Mucosa of descending colon (tissue), 3 donors: Measurements from ENCODE around the gene CEP192. TPM values are rescaled to one million over a fixed set of nuclear protein-coding genes. Genes with fewer than 3 reads are reported as not detected.

Experiments used
- ATAC-seq: fragments of 200-7000 bp; cut with Tn5 transposase; one replicate; pipeline ENCODE4 v1.9.1; 2020; ENCODE audit warnings: mild to moderate bottlenecking, moderate library complexity
- DNase-seq, 3 donors: peaks; one replicate each; pipeline ENCODE4 v3.0.0-alpha.2; 2020
- H3K36me3 ChIP-seq: fragments of 200-600 bp; one replicate; pipeline ENCODE4 v1.8.0; 2021; ENCODE audit warnings: low read depth, mild to moderate bottlenecking
- H3K4me1 ChIP-seq: fragments of 200-600 bp; one replicate; pipeline ENCODE4 v1.8.0; 2021; ENCODE audit warnings: low read depth, mild to moderate bottlenecking
- H3K4me3 ChIP-seq: fragments of 200-600 bp; one replicate; pipeline ENCODE4 v1.8.0; 2021; ENCODE audit warnings: mild to moderate bottlenecking
- H3K9me3 ChIP-seq: fragments of 200-600 bp; one replicate; pipeline ENCODE4 v1.8.0; 2021; ENCODE audit warnings: mild to moderate bottlenecking
- intact Hi-C, 2 donors: fragments of 100-400 bp; cut with DNase I in 1 of 2; cut with micrococcal nuclease in 1 of 2; formaldehyde crosslinking; loops; one replicate each; pipeline versions ENCODE4 v1.11.0 to v1.11.1; 2022; cut with DNase I, micrococcal nuclease
- total RNA-seq, 3 donors: library from RNA; stranded (reverse); fragmentation: NEBNext Ultra II Directional in 2 of 3; extraction: Animal tissue kit (Norgen Biotek cat#: 25700) in 2 of 3; gene quantifications; one replicate each; pipeline versions ENCODE4 v1.2.1 to v1.2.4, GENCODE V29; 2021 to 2023
- TF ChIP-seq, protein P1 (sequence below): fragments of 200-600 bp; IDR thresholded peaks from one replicate; pipeline ENCODE4 v1.8.0; 2022; ENCODE audit warnings: antibody characterized with exemption, mild to moderate bottlenecking
- donor health status: DM: no; HTN: no; CAD: no; lungs with moderate emphysema.
- donor health status: DM: no; HTN: no; CAD: no.
- donor health status: DM: no; HTN: yes; CAD: no.

Gene CEP192
- total RNA-seq, 3 donors from 2014 or later: 22.6 to 33.6 (median 27.7) TPM

DNA sequence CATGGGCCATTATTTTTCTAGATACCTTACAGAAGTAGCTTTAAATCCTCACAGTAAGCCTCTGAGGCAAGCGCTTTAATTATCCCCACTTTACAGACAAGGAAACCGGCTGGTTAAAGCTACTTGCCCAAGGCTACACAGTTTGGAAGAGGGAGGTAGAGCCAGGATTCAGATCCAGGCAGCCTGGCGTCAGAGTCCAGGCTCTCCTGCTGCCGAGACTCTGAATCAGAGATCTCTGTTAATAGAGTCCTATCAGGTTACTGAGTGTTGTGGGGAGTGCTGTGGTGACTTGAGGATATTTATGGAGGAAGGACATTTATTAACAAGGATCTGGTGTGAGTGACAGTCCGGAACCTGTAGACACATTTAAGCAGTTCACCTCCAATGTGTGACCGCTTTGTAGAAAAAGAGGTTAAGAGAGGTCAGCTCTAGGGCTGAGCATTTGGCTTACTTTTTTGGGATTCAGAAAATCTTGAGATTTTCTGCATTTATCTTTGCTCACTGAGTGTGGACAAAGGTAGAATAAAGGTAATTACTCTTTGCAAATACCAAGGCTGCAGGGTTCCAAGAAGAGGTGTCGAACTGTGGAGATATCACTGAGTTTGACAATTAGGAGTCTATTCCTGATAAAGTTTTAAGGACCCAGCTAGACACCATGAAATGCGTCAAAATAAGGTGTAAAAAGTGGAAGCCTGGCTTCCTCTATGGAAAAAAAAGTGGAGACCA lies 1.6 kb upstream of the CEP192 start:
- intact Hi-C loops: no loop called here
- Histone ChIP-seq H3K4me1 (peaks cover 11% of the 10 kb centered on the region), H3K9me3 (no peaks in the 10 kb centered on the region), H3K4me3 (no peak overlapping the region), H3K36me3 (no peaks in the 10 kb centered on the region)
- TF ChIP-seq, protein P1, sequence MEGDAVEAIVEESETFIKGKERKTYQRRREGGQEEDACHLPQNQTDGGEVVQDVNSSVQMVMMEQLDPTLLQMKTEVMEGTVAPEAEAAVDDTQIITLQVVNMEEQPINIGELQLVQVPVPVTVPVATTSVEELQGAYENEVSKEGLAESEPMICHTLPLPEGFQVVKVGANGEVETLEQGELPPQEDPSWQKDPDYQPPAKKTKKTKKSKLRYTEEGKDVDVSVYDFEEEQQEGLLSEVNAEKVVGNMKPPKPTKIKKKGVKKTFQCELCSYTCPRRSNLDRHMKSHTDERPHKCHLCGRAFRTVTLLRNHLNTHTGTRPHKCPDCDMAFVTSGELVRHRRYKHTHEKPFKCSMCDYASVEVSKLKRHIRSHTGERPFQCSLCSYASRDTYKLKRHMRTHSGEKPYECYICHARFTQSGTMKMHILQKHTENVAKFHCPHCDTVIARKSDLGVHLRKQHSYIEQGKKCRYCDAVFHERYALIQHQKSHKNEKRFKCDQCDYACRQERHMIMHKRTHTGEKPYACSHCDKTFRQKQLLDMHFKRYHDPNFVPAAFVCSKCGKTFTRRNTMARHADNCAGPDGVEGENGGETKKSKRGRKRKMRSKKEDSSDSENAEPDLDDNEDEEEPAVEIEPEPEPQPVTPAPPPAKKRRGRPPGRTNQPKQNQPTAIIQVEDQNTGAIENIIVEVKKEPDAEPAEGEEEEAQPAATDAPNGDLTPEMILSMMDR: no peak
- no peak for ATAC-seq
- DNase-seq: no peak

DNA sequence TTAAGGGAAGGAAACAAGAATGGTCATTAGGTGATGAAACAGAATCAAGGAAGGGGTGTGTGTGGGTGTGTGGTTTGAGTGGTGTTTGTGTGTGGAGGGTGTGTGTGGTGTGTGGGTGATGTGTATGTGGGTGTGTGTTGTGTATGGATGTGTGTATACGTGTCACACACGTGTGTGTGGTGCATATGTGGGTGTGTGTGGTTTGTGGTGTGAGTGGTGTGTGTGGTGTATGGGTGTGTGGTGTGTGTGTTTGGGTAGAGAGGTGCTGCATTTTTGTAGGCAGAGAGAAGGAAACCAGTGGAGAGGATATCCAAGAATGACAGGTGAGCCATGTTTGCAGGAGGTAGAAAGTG lies 1.1 kb upstream of the CEP192 start:
- Histone ChIP-seq H3K4me3 (no peak overlapping the region), H3K4me1 (peaks cover 11% of the 10 kb centered on the region), H3K36me3 (no peaks in the 10 kb centered on the region), H3K9me3 (no peaks in the 10 kb centered on the region)
- no peak for DNase-seq
- intact Hi-C loops: no loop called here
- TF ChIP-seq, protein P1: no peak
- no peak for ATAC-seq

GRCh38 chr18:12990641-12990966 lies 558 bp upstream of the CEP192 start:
- intact Hi-C loops: no loop called here
- H3K9me3 ChIP-seq: no peaks in the 10 kb centered on the region
- no peaks in the 10 kb centered on the region for H3K36me3 ChIP-seq
- TF ChIP-seq, protein P1: no peak
- ATAC-seq (peak; percentile 0), DNase-seq (no peak)
- peaks cover 11% of the 10 kb centered on the region for H3K4me1 ChIP-seq
- peak overlapping the region; percentile 60 for H3K4me3 ChIP-seq

- intact Hi-C loops: no loop called here
- DNase-seq (no peak), ATAC-seq (no peak)
- no peaks in the 10 kb centered on the region for H3K9me3 ChIP-seq
- peaks cover 11% of the 10 kb centered on the region for H3K4me1 ChIP-seq
- no peaks in the 10 kb centered on the region for H3K36me3 ChIP-seq
- TF ChIP-seq, protein P1: no peak
- peak overlapping the region; percentile 60 for H3K4me3 ChIP-seq
Observed at GRCh38 chr18:12991821-12992179, 638 bp downstream of the CEP192 start.

GRCh38 chr18:12993439-12993838 lies 2.3 kb downstream of the CEP192 start:
- ATAC-seq: no peak
- no peaks in the 10 kb centered on the region for H3K9me3 ChIP-seq
- intact Hi-C loops: no loop called here
- no peak overlapping the region for H3K4me3 ChIP-seq
- TF ChIP-seq, protein P1: no peak
- H3K36me3 ChIP-seq: no peaks in the 10 kb centered on the region
- peaks cover 18% of the 10 kb centered on the region for H3K4me1 ChIP-seq
- DNase-seq: no peak

DNA sequence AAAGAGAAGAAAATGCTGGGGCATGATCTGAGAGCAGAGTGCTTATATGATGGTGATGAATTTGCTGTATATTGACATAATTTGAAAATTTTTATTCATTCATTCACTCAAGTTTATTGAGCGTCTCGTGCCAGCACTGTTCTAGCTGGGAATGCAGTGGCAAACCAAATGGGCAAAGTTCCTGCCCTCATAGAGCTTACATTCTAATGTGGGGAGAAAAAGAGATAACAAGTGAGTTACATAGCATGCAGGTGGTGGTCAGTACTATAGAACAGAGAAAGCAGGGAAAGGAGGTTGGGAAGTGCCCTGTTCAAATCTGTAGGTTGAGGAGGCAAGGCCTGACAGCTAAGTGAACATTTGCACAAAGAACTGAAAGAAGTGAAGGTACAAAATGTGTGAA lies 4.3 kb downstream of the CEP192 start:
- H3K4me3 ChIP-seq: no peak overlapping the region
- TF ChIP-seq, protein P1: no peak

More for the DNA sequence above, 4.3 kb downstream of the CEP192 start:
- intact Hi-C loops: no loop called here
- Histone ChIP-seq H3K4me1 (peaks cover 16% of the 10 kb centered on the region), H3K9me3 (no peaks in the 10 kb centered on the region), H3K36me3 (no peaks in the 10 kb centered on the region)
- ATAC-seq (no peak), DNase-seq (no peak)
